Measurements from ENCODE around the gene CXCL16. TPM values are rescaled to one million over a fixed set of nuclear protein-coding genes. Genes with fewer than 3 reads are reported as not detected.
"Not testable (repeated sequence)": the region's sequence is repeated elsewhere in the genome, so short reads cannot be mapped to it uniquely, and the experiment has no call there.

The CXCL16 gene
- total and polyA plus RNA-seq, 2 experiments from 2014 or later: 1.6 to 4.1 TPM

- Histone ChIP-seq H4K20me1 (ENCODE audit: insufficient read depth) (no peaks in the 10 kb centered on the region), H3K4me1 (ENCODE audit: insufficient read depth) (0 out of 2 replicates have a peak, but pooled peaks cover 5% of the 10 kb centered on the region), H3K36me3 (ENCODE audit: low read depth) (no peaks in the 10 kb centered on the region), H3K4me2 (ENCODE audit: unreplicated experiment) (no peak overlapping the region), H3K9me3 (ENCODE audit: low read depth) (no peaks in the 10 kb centered on the region), H3K79me2 (ENCODE audit: insufficient read depth) (peaks cover 44% of the 10 kb centered on the region), H3F3A (ENCODE audit: insufficient read depth) (no peaks in the 10 kb centered on the region; the same call in 1 of the 2 replicates), H3K27ac (no peak overlapping the region), H3K27me3 (replicated peaks; ENCODE audit: insufficient read depth) (no peaks in the 10 kb centered on the region), H3K9ac (no peak overlapping the region), H3K4me3 (no peak overlapping the region), H3K9me2 (ENCODE audit: insufficient read depth) (no peaks in the 10 kb centered on the region), H2AFZ (no peak overlapping the region)
- no peak for TF ChIP-seq EZH2 (IDR thresholded peaks at IDR 0.05; ENCODE audit: insufficient read depth, poor library complexity, severe bottlenecking)
- TF ChIP-seq EZH2phosphoT487 (IDR thresholded peaks at IDR 0.05; ENCODE audit: insufficient read depth, low read depth): no peak
- in situ Hi-C loops (cut with MboI): no loop called here
- 95% methylated on average over 15 of the region's 15 CpGs for WGBS, 2 experiments (ENCODE audit: low coverage in 1 of 2, low lambda C conversion rate in 2 of 2, missing lambda C conversion rate in 2 of 2)
- DNase-seq: no peak
These were observed 34.7 kb downstream of the CXCL16 start for GRCh38 chr17:4704991-4705390.

DNA sequence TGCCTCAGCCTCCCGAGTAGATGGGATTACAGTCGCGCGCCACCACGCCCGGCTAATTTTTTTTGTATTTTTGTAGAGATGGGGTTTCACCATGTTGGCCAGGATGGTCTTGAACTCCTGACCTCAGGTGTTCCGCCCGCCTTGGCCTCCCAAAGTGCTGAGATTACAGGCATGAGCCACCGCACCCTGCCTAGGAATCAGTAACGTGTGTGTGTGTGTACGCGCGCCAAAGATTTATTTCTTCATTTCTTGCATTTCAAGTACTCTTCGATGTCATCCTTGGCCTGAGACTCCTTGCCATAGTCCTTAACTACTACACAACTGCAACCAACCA is 35.2 kb downstream of the CXCL16 start:
- H4K20me1 ChIP-seq (ENCODE audit: insufficient read depth); in situ Hi-C loops (cut with MboI); H3K9me2 ChIP-seq (ENCODE audit: insufficient read depth); H3F3A ChIP-seq (ENCODE audit: insufficient read depth); H3K9me3 ChIP-seq (ENCODE audit: low read depth); DNase-seq; H3K27me3 ChIP-seq (replicated peaks; ENCODE audit: insufficient read depth); H3K36me3 ChIP-seq (ENCODE audit: low read depth); H3K27ac ChIP-seq; H3K4me1 ChIP-seq (ENCODE audit: insufficient read depth): not testable (repeated sequence)
- peak overlapping the region; percentile 91 for H3K4me2 ChIP-seq (ENCODE audit: unreplicated experiment)
- peaks cover 49% of the 10 kb centered on the region for H3K79me2 ChIP-seq (ENCODE audit: insufficient read depth)
- peak overlapping the region; percentile 96 for H3K9ac ChIP-seq
- WGBS, 2 experiments (ENCODE audit: low coverage in 1 of 2, low lambda C conversion rate in 2 of 2, missing lambda C conversion rate in 2 of 2): 37 to 40% methylated on average over 14 of the region's 14 CpGs
- peak overlapping the region; percentile 91 for H2AFZ ChIP-seq
- peak overlapping the region; percentile 96 for H3K4me3 ChIP-seq

DNA sequence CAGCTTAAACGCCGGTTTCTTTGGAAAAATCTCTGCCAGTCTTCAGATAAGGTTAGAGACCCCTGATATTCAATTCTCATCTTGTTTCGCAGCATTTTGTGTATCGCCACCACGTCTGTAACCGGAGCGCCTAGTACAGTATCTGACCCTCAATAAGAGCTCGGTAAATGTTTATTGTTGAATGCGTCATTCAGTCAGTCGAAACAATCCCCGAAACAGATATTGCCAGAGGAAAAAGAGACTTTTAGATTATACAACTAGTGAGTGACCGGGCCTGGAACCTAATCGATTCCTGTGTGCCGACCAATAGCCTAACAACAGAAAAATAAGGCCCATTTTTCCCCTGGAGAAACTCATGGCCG is 36.4 kb downstream of the CXCL16 start:
- Histone ChIP-seq H3K36me3 (ENCODE audit: low read depth) (no peaks in the 10 kb centered on the region), H3K4me1 (ENCODE audit: insufficient read depth) (0 out of 2 replicates have a peak, but pooled peaks cover 5% of the 10 kb centered on the region), H3K27ac (peak overlapping the region; percentile 35; the same call in 1 of the 2 replicates), H3K9ac (peak overlapping the region; percentile 96), H3K4me2 (ENCODE audit: unreplicated experiment) (peak overlapping the region; percentile 91), H3K9me3 (ENCODE audit: low read depth) (no peaks in the 10 kb centered on the region), H2AFZ (peak overlapping the region; percentile 91), H3K9me2 (ENCODE audit: insufficient read depth) (no peaks in the 10 kb centered on the region), H4K20me1 (ENCODE audit: insufficient read depth) (no peaks in the 10 kb centered on the region), H3K79me2 (ENCODE audit: insufficient read depth) (peaks cover 60% of the 10 kb centered on the region), H3K4me3 (peak overlapping the region; percentile 96), H3F3A (ENCODE audit: insufficient read depth) (no peaks in the 10 kb centered on the region; the same call in 1 of the 2 replicates), H3K27me3 (replicated peaks; ENCODE audit: insufficient read depth) (no peaks in the 10 kb centered on the region)
- 2 to 7% methylated on average over 15 of the region's 15 CpGs for WGBS, 2 experiments (ENCODE audit: low coverage in 1 of 2, low lambda C conversion rate in 2 of 2, missing lambda C conversion rate in 2 of 2)
- TF ChIP-seq EZH2phosphoT487 (IDR thresholded peaks at IDR 0.05; ENCODE audit: insufficient read depth, low read depth) (no peak), EZH2 (IDR thresholded peaks at IDR 0.05; ENCODE audit: insufficient read depth, poor library complexity, severe bottlenecking) (no peak)
- DNase-seq: peak; percentile 32
- in situ Hi-C loops (cut with MboI): no loop called here

GRCh38 chr17:4701116-4701515 is 38.6 kb downstream of the CXCL16 start:
- H2AFZ ChIP-seq: no peak overlapping the region
- H3K27me3 ChIP-seq (replicated peaks; ENCODE audit: insufficient read depth): no peaks in the 10 kb centered on the region
- no peak overlapping the region for H3K4me3 ChIP-seq
- no peaks in the 10 kb centered on the region for H3K9me2 ChIP-seq (ENCODE audit: insufficient read depth)
- 0 out of 2 replicates have a peak, but pooled peaks cover 5% of the 10 kb centered on the region for H3K4me1 ChIP-seq (ENCODE audit: insufficient read depth)
- in situ Hi-C loops (cut with MboI): no loop called here
- peaks cover 80% of the 10 kb centered on the region for H3K79me2 ChIP-seq (ENCODE audit: insufficient read depth)
- H3K27ac ChIP-seq: no peak overlapping the region
- no peaks in the 10 kb centered on the region for H4K20me1 ChIP-seq (ENCODE audit: insufficient read depth)
- DNase-seq: no peak
- WGBS, 2 experiments (ENCODE audit: low coverage in 1 of 2, low lambda C conversion rate in 2 of 2, missing lambda C conversion rate in 2 of 2): 75 to 82% methylated on average over 1 of the region's 1 CpG
- H3K36me3 ChIP-seq (ENCODE audit: low read depth): no peaks in the 10 kb centered on the region
- TF ChIP-seq EZH2phosphoT487 (IDR thresholded peaks at IDR 0.05; ENCODE audit: insufficient read depth, low read depth): no peak
- no peak for TF ChIP-seq EZH2 (IDR thresholded peaks at IDR 0.05; ENCODE audit: insufficient read depth, poor library complexity, severe bottlenecking)
- no peak overlapping the region for H3K4me2 ChIP-seq (ENCODE audit: unreplicated experiment)
- H3F3A ChIP-seq (ENCODE audit: insufficient read depth): no peaks in the 10 kb centered on the region; the same call in 1 of the 2 replicates
- H3K9ac ChIP-seq: no peak overlapping the region
- no peaks in the 10 kb centered on the region for H3K9me3 ChIP-seq (ENCODE audit: low read depth)

DNA sequence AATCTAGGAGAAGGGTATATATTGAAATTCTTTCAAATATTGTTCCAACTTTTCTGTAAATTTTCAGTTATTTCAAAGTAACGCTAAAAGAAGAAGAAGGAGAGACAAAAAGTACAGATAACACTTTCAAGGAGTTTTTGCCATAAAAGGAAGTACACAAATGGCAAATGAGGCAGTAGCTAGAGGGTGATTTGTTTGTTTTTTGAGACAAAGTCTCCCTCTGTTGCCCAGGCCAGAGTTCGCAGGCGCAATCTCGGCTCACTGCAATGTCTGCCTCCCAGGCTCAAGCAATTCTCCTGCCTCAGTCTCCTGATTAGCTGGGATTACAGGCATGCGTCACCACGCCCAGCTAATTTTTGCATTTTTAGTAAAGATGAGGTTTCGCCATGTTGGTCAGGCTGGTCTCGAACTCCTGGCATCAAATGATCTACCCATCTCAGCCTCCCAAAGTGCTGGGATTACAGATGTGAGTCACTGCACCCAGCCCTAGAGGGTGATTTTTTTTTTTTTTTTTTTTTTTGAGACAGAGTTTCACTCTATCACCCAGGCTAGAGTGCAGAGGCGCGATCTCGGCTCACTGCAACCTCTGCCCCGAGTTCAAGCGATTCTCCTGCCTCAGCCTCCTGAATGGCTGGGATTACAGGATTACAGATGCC is 40.2 kb downstream of the CXCL16 start:
- peaks cover 96% of the 10 kb centered on the region for H3K79me2 ChIP-seq (ENCODE audit: insufficient read depth)
- H3K9me2 ChIP-seq (ENCODE audit: insufficient read depth); H3K4me3 ChIP-seq; H3K4me2 ChIP-seq (ENCODE audit: unreplicated experiment); H3K9me3 ChIP-seq (ENCODE audit: low read depth); H2AFZ ChIP-seq; H3K9ac ChIP-seq; H3K27ac ChIP-seq; H3K36me3 ChIP-seq (ENCODE audit: low read depth); H3K27me3 ChIP-seq (replicated peaks; ENCODE audit: insufficient read depth); in situ Hi-C loops (cut with MboI); H3K4me1 ChIP-seq (ENCODE audit: insufficient read depth); DNase-seq; H4K20me1 ChIP-seq (ENCODE audit: insufficient read depth); H3F3A ChIP-seq (ENCODE audit: insufficient read depth): not testable (repeated sequence)
- WGBS, 2 experiments (ENCODE audit: low coverage in 1 of 2, low lambda C conversion rate in 2 of 2, missing lambda C conversion rate in 2 of 2): 90 to 91% methylated on average over 13 of the region's 13 CpGs
